B cell (primary cell): Measurements from ENCODE around the gene TESK2. TPM values are rescaled to one million over a fixed set of nuclear protein-coding genes. Genes with fewer than 3 reads are reported as not detected.

ENCODE experiments used
- ATAC-seq: fragments of 200-7000 bp; cut with Tn5 transposase; one replicate; pipeline ENCODE4 v1.10.0; 2021; ENCODE audit warnings: low read depth, mild to moderate bottlenecking, moderate number of reproducible peaks, moderate library complexity
- CTCF ChIA-PET: fragments of 350-600 bp; sonication (Branson Sonifier 250); formaldehyde crosslinking; loops from one replicate; lab custom pipeline; 2021; ENCODE audit warnings: antibody characterized with exemption, inconsistent platforms; lab: Charles Lee
- POLR2A ChIA-PET: fragments of 350-600 bp; sonication (Branson Sonifier 250); formaldehyde crosslinking; loops from one replicate; lab custom pipeline; 2021; ENCODE audit warnings: antibody characterized with exemption; lab: Charles Lee
- DNase-seq: peaks from one replicate; pipeline ENCODE4 v3.0.0; 2013
- H2AFZ ChIP-seq: 2 replicates; pipeline ENCODE4 v1.6.1; 2012; ENCODE audit warnings: mild to moderate bottlenecking, low read depth, low read length; ENCODE audit not compliant: insufficient read depth, poor library complexity, severe bottlenecking
- H3K27ac ChIP-seq, 2 donors: 1 replicate in 1 of 2; 2 replicates in 1 of 2; pipeline ENCODE4 v1.5.1; 2012 to 2013; ENCODE audit warnings: low read length in 2 of 2, mild to moderate bottlenecking in 2 of 2, moderate library complexity in 1 of 2
- H3K27me3 ChIP-seq, 4 experiments: fragments of 200-600 bp in 1 of 4; sonication (generic) in 1 of 4; replicated peaks in 1 of 4; 1 replicate in 2 of 4; 2 replicates in 2 of 4; pipeline versions ENCODE4 v1.6.1 to v1.7.0; 2013 to 2016; ENCODE audit warnings: low read length in 3 of 4, mild to moderate bottlenecking in 2 of 4, mixed read lengths in 1 of 4, moderate library complexity in 1 of 4; ENCODE audit not compliant: insufficient read depth in 4 of 4, control insufficient read depth in 3 of 4; ENCODE audit errors: control extremely low read depth in 1 of 4
- H3K36me3 ChIP-seq, 2 experiments: replicated peaks in 1 of 2; 1 replicate in 1 of 2; 2 replicates in 1 of 2; pipeline versions ENCODE4 v1.6.1 to v1.7.1; 2013; ENCODE audit warnings: low read length in 1 of 2; ENCODE audit not compliant: insufficient read depth in 2 of 2, control insufficient read depth in 1 of 2; ENCODE audit errors: control extremely low read depth in 1 of 2, extremely low read depth in 1 of 2
- H3K4me1 ChIP-seq, 2 donors: fragments of 200-600 bp in 1 of 2; sonication (generic) in 1 of 2; 1 replicate in 1 of 2; 2 replicates in 1 of 2; pipeline versions ENCODE4 v1.5.1 to v1.6.1; 2013 to 2017; ENCODE audit warnings: low read length in 2 of 2; ENCODE audit not compliant: control insufficient read depth in 2 of 2, insufficient read depth in 2 of 2
- H3K4me2 ChIP-seq: replicated peaks from 2 replicates; pipeline ENCODE3; 2012; ENCODE audit warnings: mild to moderate bottlenecking, low read depth, low read length; ENCODE audit not compliant: poor library complexity, severe bottlenecking
- H3K4me3 ChIP-seq, 5 experiments: fragments of 200-600 bp in 1 of 5; sonication (generic) in 1 of 5; 1 replicate in 3 of 5; 2 replicates in 2 of 5; pipeline versions ENCODE4 v1.5.1 to v1.7.0; 2011 to 2016; ENCODE audit warnings: low read length in 4 of 5, mild to moderate bottlenecking in 4 of 5, low read depth in 2 of 5, control low read depth in 1 of 5, moderate library complexity in 1 of 5; ENCODE audit not compliant: insufficient read depth in 1 of 5; ENCODE audit errors: control extremely low read depth in 1 of 5, extremely low read depth in 1 of 5
- H3K79me2 ChIP-seq: fragments of 200-600 bp; sonication (generic); one replicate; pipeline ENCODE4 v1.6.0; 2016; ENCODE audit warnings: low read length; ENCODE audit not compliant: control insufficient read depth, insufficient read depth
- H3K9ac ChIP-seq: fragments of 200-600 bp; sonication (generic); 2 replicates; pipeline ENCODE4 v1.6.1; 2017; ENCODE audit warnings: mild to moderate bottlenecking, low read length, moderate library complexity
- H3K9me3 ChIP-seq, 3 donors: one replicate each; pipeline versions ENCODE4 v1.6.1 to v1.7.1; 2013; ENCODE audit warnings: low read length in 2 of 3; ENCODE audit not compliant: control insufficient read depth in 2 of 3, insufficient read depth in 1 of 3; ENCODE audit errors: control extremely low read depth in 1 of 3
- H4K20me1 ChIP-seq: 2 replicates; pipeline ENCODE4 v1.6.0; 2012; ENCODE audit warnings: mild to moderate bottlenecking, low read length; ENCODE audit not compliant: insufficient read depth, control insufficient read depth, poor library complexity, severe bottlenecking
- H3K27ac Mint-ChIP-seq: one replicate; pipeline ENCODE4 v1.8.0; 2021; ENCODE audit warnings: mixed read lengths
- H3K27me3 Mint-ChIP-seq: one replicate; pipeline ENCODE4 v1.8.0; 2021; ENCODE audit warnings: mixed read lengths
- H3K4me1 Mint-ChIP-seq: one replicate; pipeline ENCODE4 v1.8.0; 2021; ENCODE audit warnings: mixed read lengths
- H3K4me3 Mint-ChIP-seq: one replicate; pipeline ENCODE4 v1.8.0; 2021; ENCODE audit warnings: mixed read lengths
- H3K9me3 Mint-ChIP-seq: one replicate; pipeline ENCODE4 v1.8.0; 2022; ENCODE audit warnings: mixed read lengths; ENCODE audit not compliant: insufficient read depth
- EZH2 ChIP-seq: IDR thresholded peaks from 2 replicates; pipeline ENCODE4 v1.6.1; 2012; ENCODE audit warnings: borderline replicate concordance, low read depth, mild to moderate bottlenecking, moderate library complexity, low read length; ENCODE audit not compliant: insufficient read depth, poor library complexity, severe bottlenecking
- WGBS: methylation state at CpG from one replicate; pipeline ENCODE4 v1.1.5; 2013; ENCODE audit warnings: missing lambda C conversion rate; ENCODE audit not compliant: insufficient coverage; 5-methylcytosine and 5-hydroxymethylcytosine counted together
- intact Hi-C: fragments of 100-400 bp; cut with micrococcal nuclease; formaldehyde crosslinking; loops from one replicate; pipeline ENCODE4 v1.10.0; 2022
- polyA plus RNA-seq: library from polyadenylated mRNA; depleted of rRNA; stranded (reverse); fragments of >200 nt; gene quantifications from 2 replicates; pipeline ENCODE4 v1.2.3, GENCODE V29; 2012
- total RNA-seq, 2 donors: library from RNA; stranded (reverse); fragments of 120-200 nt in 1 of 2; gene quantifications; 1 replicate in 1 of 2; 2 replicates in 1 of 2; pipeline versions ENCODE4 v1.2.3 to v1.2.4, GENCODE V29; 2013 to 2022
- TF ChIP-seq, protein P1 (sequence below): fragments of 200-600 bp; IDR thresholded peaks from one replicate; pipeline ENCODE4 v1.8.0; 2022; ENCODE audit warnings: antibody characterized with exemption, mild to moderate bottlenecking

TESK2 gene
- total and polyA plus RNA-seq, 2 donors (not counting 1 experiment from before 2014, with no cell fraction given), result 21.7 to 27.0 TPM

DNA sequence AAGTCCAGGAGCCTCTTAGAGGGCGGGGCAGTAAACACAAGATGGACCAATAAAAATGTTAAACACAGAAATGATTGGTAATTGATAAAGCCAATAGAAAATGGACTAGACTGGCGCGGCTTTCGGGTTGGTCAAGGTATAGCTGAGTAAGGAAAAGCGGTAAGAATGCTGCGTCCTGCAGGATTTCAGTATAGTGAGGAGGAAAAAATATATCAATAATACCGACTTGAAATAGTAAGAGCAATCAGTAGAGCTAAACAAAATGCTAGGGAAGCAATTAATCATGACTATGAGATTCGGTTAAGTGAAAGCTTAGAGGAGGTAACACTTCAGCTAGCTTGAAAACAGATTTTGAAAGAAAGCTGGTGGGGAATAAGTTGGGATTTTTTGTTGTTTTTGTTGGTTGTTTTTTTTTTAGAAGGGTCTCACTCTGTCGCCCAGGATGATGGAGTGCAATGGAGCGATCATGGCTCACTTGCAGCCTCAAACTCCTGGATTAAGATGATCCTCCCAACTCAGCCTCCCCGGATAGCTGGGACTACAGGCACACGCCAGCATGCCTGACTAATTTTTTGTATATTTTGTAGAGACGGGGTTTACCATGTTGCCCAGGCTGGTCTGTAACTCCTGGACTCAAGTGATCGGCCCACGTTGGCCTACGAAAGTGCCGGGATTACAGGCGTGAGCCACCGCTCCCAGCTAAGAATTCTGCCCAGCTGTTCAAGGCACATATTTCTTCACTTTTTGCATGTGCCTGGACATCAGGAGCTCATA lies 711 bp upstream of the TESK2 start:
- intact Hi-C loops, result loop anchor here (1.0 to 5.0 kb wide), 10 partner anchors 9 to 1134 kb away; partner anchors contain the start of genes ARMH1, CCDC163, ERI3 and MMACHC
- ChIA-PET CTCF (interaction anchor here (0.6 to 11.0 kb wide), 36 partner anchors 8 to 805 kb away, joined by 3 to 478 read pairs (median 6); partner anchors contain the start of genes CCDC163, HECTD3, MMACHC and MUTYH), POLR2A (interaction anchor here (0.6 to 4.0 kb wide), 18 partner anchors 8 to 719 kb away, joined by 3 to 33 read pairs (median 6); partner anchors contain the start of genes CCDC163, MMACHC, MUTYH and PRDX1)
- H3K4me1 Mint-ChIP-seq, result peaks cover 22% of the 10 kb centered on the region
- H3K4me3 ChIP-seq, result peak overlapping the region; percentile 27 to 72 (median 58)
- no peak overlapping the region for H3K27ac Mint-ChIP-seq
- no peak overlapping the region for H3K4me3 Mint-ChIP-seq
- peak overlapping the region; percentile 84 for H3K4me2 ChIP-seq
- peaks cover 28% of the 10 kb centered on the region in 2 donors for H3K4me1 ChIP-seq
- H3K9me3 Mint-ChIP-seq, result no peaks in the 10 kb centered on the region
- peaks cover 44% of the 10 kb centered on the region for H3K79me2 ChIP-seq
- peak overlapping the region; percentile 60 to 79 for H3K27ac ChIP-seq
- H3K36me3 ChIP-seq, result peaks cover 0 to 19% of the 10 kb centered on the region in 2 experiments
- no peak for ATAC-seq
- H3K9me3 ChIP-seq, result no peaks in the 10 kb centered on the region
- DNase-seq, result no peak
- H4K20me1 ChIP-seq, result peaks cover 10% of the 10 kb centered on the region
- peak overlapping the region; percentile 58 for H2AFZ ChIP-seq
- WGBS, result 78% methylated on average over 10 of the region's 19 CpGs
- H3K27me3 ChIP-seq, result no peaks in the 10 kb centered on the region
- TF ChIP-seq EZH2, result no peak
- TF ChIP-seq, protein P1, sequence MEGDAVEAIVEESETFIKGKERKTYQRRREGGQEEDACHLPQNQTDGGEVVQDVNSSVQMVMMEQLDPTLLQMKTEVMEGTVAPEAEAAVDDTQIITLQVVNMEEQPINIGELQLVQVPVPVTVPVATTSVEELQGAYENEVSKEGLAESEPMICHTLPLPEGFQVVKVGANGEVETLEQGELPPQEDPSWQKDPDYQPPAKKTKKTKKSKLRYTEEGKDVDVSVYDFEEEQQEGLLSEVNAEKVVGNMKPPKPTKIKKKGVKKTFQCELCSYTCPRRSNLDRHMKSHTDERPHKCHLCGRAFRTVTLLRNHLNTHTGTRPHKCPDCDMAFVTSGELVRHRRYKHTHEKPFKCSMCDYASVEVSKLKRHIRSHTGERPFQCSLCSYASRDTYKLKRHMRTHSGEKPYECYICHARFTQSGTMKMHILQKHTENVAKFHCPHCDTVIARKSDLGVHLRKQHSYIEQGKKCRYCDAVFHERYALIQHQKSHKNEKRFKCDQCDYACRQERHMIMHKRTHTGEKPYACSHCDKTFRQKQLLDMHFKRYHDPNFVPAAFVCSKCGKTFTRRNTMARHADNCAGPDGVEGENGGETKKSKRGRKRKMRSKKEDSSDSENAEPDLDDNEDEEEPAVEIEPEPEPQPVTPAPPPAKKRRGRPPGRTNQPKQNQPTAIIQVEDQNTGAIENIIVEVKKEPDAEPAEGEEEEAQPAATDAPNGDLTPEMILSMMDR, result no peak
- H3K9ac ChIP-seq, result peak overlapping the region; percentile 58
- H3K27me3 Mint-ChIP-seq, result no peaks in the 10 kb centered on the region
